Measurements from ENCODE around the gene ZNF358. TPM values are rescaled to one million over a fixed set of nuclear protein-coding genes. Genes with fewer than 3 reads are reported as not detected.

ZNF358 gene
- total RNA-seq, 4 donors from 2014 or later, result 30.4 to 42.8 (median 36.9) TPM

DNA sequence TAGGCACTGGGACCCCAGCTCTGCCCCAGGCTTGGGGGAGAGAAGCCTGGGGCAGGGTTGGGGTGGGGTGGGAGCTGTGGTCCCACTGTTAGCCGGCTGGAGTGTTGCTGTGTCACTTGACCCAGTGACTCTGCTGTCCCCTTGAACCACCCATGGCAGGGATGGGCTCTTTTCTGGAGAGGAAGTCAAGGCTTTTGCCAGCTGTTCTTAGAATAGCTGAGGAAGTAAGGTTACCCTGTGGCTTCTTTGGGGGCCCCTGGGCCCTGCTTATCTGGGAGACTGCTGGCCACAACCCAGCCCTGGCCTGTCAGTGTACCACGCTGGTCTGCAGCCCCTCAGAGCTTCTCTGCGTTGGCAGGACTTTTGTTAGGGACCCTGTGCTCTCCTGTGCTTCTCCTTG is 28.7 kb downstream of the ZNF358 start:
- 71 to 92% methylated on average over 3 of the region's 3 CpGs for WGBS, 2 donors
- no peak for DNase-seq (ENCODE audit: low spot score in 2 of 2)
- intact Hi-C loops (cut with DNase I; ENCODE audit: low total_unique reads), result no loop called here
- TF ChIP-seq POLR2A (IDR thresholded peaks at IDR 0.05), result no peak
- TF ChIP-seq CTCF (IDR thresholded peaks at IDR 0.05), result no peak
- no peak overlapping the region for H3K4me3 ChIP-seq (ENCODE audit: low read depth, poor library complexity, severe bottlenecking)

- H3K4me3 ChIP-seq (ENCODE audit: low read depth, poor library complexity, severe bottlenecking), result no peak overlapping the region
- intact Hi-C loops (cut with DNase I; ENCODE audit: low total_unique reads), result no loop called here
- TF ChIP-seq CTCF (IDR thresholded peaks at IDR 0.05) (no peak), POLR2A (IDR thresholded peaks at IDR 0.05) (no peak)
- 85 to 95% methylated on average over 8 of the region's 8 CpGs for WGBS, 2 donors
- no peak for DNase-seq (ENCODE audit: low spot score in 2 of 2)
These were observed 29.4 kb downstream of the ZNF358 start for GRCh38 chr19:7545300-7545699.

DNA sequence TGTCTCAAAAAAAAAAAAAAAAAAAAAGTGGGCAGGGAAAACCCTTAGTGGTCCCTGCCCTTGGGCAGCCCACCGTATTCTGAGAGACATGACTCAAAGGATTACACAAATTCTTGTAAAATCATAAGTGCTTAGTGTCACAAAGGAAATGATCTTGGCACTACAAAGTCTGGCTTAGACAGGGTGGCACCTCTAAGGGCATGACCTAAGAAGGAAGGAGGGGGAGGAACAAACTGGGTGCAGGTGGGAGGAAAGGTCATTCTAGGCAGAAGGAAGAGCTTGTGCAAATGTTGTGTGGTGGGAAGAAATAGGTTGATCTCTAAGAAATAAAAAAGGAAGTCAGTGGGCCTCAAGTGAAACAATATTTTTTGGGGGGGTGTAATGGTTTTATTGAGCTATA is 30.0 kb downstream of the ZNF358 start:
- 65 to 73% methylated on average over 1 of the region's 1 CpG for WGBS, 2 donors
- DNase-seq (ENCODE audit: low spot score in 2 of 2), result no peak
- intact Hi-C loops (cut with DNase I; ENCODE audit: low total_unique reads), result no loop called here

GRCh38 chr19:7547159-7547558 is 31.3 kb downstream of the ZNF358 start:
- 67 to 73% methylated on average over 3 of the region's 3 CpGs for WGBS, 2 donors
- TF ChIP-seq POLR2A (IDR thresholded peaks at IDR 0.05) (no peak), CTCF (IDR thresholded peaks at IDR 0.05) (no peak)
- no peak overlapping the region for H3K4me3 ChIP-seq (ENCODE audit: low read depth, poor library complexity, severe bottlenecking)
- DNase-seq (ENCODE audit: low spot score in 2 of 2), result no peak
- intact Hi-C loops (cut with DNase I; ENCODE audit: low total_unique reads), result no loop called here

More for the DNA sequence above, 30.0 kb downstream of the ZNF358 start:
- no peak overlapping the region for H3K4me3 ChIP-seq (ENCODE audit: low read depth, poor library complexity, severe bottlenecking)
- TF ChIP-seq POLR2A (IDR thresholded peaks at IDR 0.05) (no peak), CTCF (IDR thresholded peaks at IDR 0.05) (no peak)

- 91 to 94% methylated on average over 36 of the region's 36 CpGs for WGBS, 2 donors
- H3K4me3 ChIP-seq (ENCODE audit: low read depth, poor library complexity, severe bottlenecking), result no peak overlapping the region
- DNase-seq (ENCODE audit: low spot score in 2 of 2), result no peak
- intact Hi-C loops (cut with DNase I; ENCODE audit: low total_unique reads), result no loop called here
- no peak for TF ChIP-seq POLR2A (IDR thresholded peaks at IDR 0.05)
- TF ChIP-seq CTCF (IDR thresholded peaks at IDR 0.05), result no peak
These were observed 33.7 kb downstream of the ZNF358 start for GRCh38 chr19:7549429-7550148.

All from lower leg skin (tissue), 4 donors.